GM13977 (cell line): Measurements from ENCODE around the gene COL5A3.

ENCODE experiments used
- DNase-seq: peaks from one replicate; pipeline ENCODE4 v3.0.0; 2012; ENCODE audit warnings: low spot score
- CTCF ChIP-seq: IDR thresholded peaks from 2 replicates; pipeline ENCODE4 v1.5.1; 2012; ENCODE audit warnings: mild to moderate bottlenecking, control low read depth; ENCODE audit not compliant: insufficient read depth; ENCODE audit errors: extremely low read depth, missing control alignments
- in situ Hi-C: fragments of 300-500 bp; cut with MboI; formaldehyde crosslinking; loops from one replicate; pipeline ENCODE4 v1.12.0; 2022; ENCODE audit warnings: low sequenced_read_pairs, low pct_unique_long_range_greater_than_20kb, mixed read lengths, inconsistent platforms; ENCODE audit not compliant: unreplicated experiment

Gene COL5A3

GRCh38 chr19:10013834-10014618 lies 3.7 kb upstream of the COL5A3 start:
- no peak for DNase-seq
- in situ Hi-C loops: no loop called here
- TF ChIP-seq CTCF: no peak

GRCh38 chr19:10013316-10013715 lies 3.0 kb upstream of the COL5A3 start, which contains the start of gene RDH8:
RDH8 (plus strand) TSS chr19:10013483; CDS start chr19:10013498, 15 bp downstream.
- in situ Hi-C loops: no loop called here
- no peak for TF ChIP-seq CTCF
- DNase-seq: no peak

GRCh38 chr19:10011974-10012373 lies 1.7 kb upstream of the COL5A3 start:
- no peak for TF ChIP-seq CTCF
- no peak for DNase-seq
- in situ Hi-C loops: no loop called here

GRCh38 chr19:10010939-10011338 lies 635 bp upstream of the COL5A3 start:
- no peak for DNase-seq
- TF ChIP-seq CTCF: no peak
- in situ Hi-C loops: no loop called here

GRCh38 chr19:10009714-10010224 lies 535 bp downstream of the COL5A3 start:
- no peak for DNase-seq
- no peak for TF ChIP-seq CTCF
- in situ Hi-C loops: no loop called here

- in situ Hi-C loops: no loop called here
These were observed 2.0 kb downstream of the COL5A3 start for GRCh38 chr19:10008184-10008765.

More at GRCh38 chr19:10008184-10008765, 2.0 kb downstream of the COL5A3 start:
- no peak for DNase-seq
- TF ChIP-seq CTCF: no peak
